Adipocyte (in vitro differentiated cells): Measurements from ENCODE around the gene SERHL2.
"Not testable (repeated sequence)": the region's sequence is repeated elsewhere in the genome, so short reads cannot be mapped to it uniquely, and the experiment has no call there.

Experiments used
- DNase-seq: peaks from one replicate; pipeline ENCODE4 v3.0.0-alpha.2; 2015; ENCODE audit warnings: low read depth
- H3K27me3 ChIP-seq: replicated peaks from 2 replicates; pipeline ENCODE4 v1.7.0; 2013; ENCODE audit warnings: mild to moderate bottlenecking, low read length, moderate library complexity; ENCODE audit not compliant: control insufficient read depth, insufficient read depth
- H3K36me3 ChIP-seq: 2 replicates; pipeline ENCODE4 v1.7.0; 2013; ENCODE audit warnings: low read length, mild to moderate bottlenecking, moderate library complexity; ENCODE audit not compliant: control insufficient read depth, insufficient read depth, severe bottlenecking
- H3K4me1 ChIP-seq: 2 replicates; pipeline ENCODE4 v1.7.0; 2013; ENCODE audit warnings: mild to moderate bottlenecking, low read length, moderate library complexity; ENCODE audit not compliant: control insufficient read depth, insufficient read depth
- H3K4me3 ChIP-seq: 2 replicates; pipeline ENCODE4 v1.7.0; 2013; ENCODE audit warnings: mild to moderate bottlenecking, low read length, moderate library complexity
- H3K9ac ChIP-seq: 2 replicates; pipeline ENCODE4 v1.7.0; 2013; ENCODE audit warnings: mild to moderate bottlenecking, low read length, moderate library complexity
- H3K9me3 ChIP-seq: 2 replicates; pipeline ENCODE4 v1.7.0; 2013; ENCODE audit warnings: mild to moderate bottlenecking, low read length, moderate library complexity; ENCODE audit not compliant: control insufficient read depth

SERHL2 gene

GRCh38 chr22:42518638-42519524 is 34.9 kb upstream of the SERHL2 start:
- peak overlapping the region; percentile 88 for H3K4me3 ChIP-seq
- H3K4me1 ChIP-seq, DNase-seq, H3K9me3 ChIP-seq, H3K27me3 ChIP-seq: not testable (repeated sequence)
- peak overlapping the region; percentile 91 for H3K9ac ChIP-seq
- peaks cover 11% of the 10 kb centered on the region for H3K36me3 ChIP-seq

DNA sequence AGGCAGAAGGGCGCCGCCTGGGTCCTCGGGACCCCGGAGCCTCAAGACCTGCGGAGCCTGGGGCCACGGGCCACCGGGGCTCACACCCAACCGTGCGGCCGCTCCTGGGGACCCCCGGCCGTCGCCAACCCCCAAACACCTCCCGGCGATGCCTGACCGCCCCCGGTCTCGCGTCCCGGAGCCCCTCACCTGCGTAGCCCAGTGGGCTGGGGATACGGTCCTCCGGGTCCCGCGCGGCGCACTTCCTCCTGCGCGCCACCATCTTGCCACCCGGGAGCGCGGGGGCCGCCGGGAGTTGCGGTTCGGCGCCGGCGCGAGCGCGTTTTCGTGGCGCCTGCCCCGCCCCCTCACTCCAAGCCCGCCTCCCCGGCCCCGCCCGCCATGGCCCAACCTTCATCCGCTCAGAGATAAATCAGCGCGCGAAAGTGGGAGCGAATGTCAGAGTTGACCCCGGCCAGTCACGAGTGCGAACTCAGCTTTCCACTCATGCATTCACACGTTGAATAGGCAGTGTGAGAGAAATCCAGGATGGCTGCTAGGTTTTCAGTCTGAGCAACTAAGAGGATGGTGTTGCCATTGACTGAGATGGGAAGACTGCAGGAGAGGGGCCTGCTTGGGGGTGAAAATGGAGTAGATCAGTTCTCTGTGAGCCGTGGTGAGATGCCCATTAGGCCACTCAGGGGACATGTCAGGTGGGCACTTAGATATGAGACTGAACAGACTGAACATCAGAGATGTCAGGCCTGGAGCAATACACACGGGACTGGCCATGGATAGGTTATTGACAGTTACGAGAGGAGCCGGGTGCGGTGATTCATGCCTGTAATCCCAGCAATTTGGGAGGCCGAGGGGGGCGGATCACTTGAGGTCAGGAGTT is 34.0 kb upstream of the SERHL2 start, which contains the start of gene RRP7A:
TSS of gene RRP7A (minus strand) at position 272 of the 877 bp plus-strand sequence. CDS start at position 262, 10 bp downstream.
- DNase-seq: peak; percentile 90
- H3K4me3 ChIP-seq: peak within 1 kb of the TSS; percentile 88
- peaks cover 11% of the 10 kb centered on the region for H3K36me3 ChIP-seq
- H3K4me1 ChIP-seq: peaks cover 3% of the 10 kb centered on the region
- H3K9me3 ChIP-seq: no peaks in the 10 kb centered on the region
- no peaks in the 10 kb centered on the region for H3K27me3 ChIP-seq
- H3K9ac ChIP-seq: peak within 1 kb of the TSS; percentile 91

- no peaks in the 10 kb centered on the region for H3K27me3 ChIP-seq
- peaks cover 3% of the 10 kb centered on the region for H3K4me1 ChIP-seq
- no peak for DNase-seq
These were observed 32.6 kb upstream of the SERHL2 start for GRCh38 chr22:42521228-42521546.

GRCh38 chr22:42522546-42522945 is 31.2 kb upstream of the SERHL2 start:
- H3K9ac ChIP-seq: no peak overlapping the region
- no peaks in the 10 kb centered on the region for H3K9me3 ChIP-seq
- H3K36me3 ChIP-seq: no peaks in the 10 kb centered on the region
- H3K27me3 ChIP-seq: no peaks in the 10 kb centered on the region
- H3K4me3 ChIP-seq: no peak overlapping the region
- no peak for DNase-seq
- peaks cover 3% of the 10 kb centered on the region for H3K4me1 ChIP-seq

More at GRCh38 chr22:42521228-42521546, 32.6 kb upstream of the SERHL2 start:
- Histone ChIP-seq H3K4me3 (no peak overlapping the region), H3K36me3 (peaks cover 4% of the 10 kb centered on the region), H3K9ac (no peak overlapping the region), H3K9me3 (no peaks in the 10 kb centered on the region)

DNA sequence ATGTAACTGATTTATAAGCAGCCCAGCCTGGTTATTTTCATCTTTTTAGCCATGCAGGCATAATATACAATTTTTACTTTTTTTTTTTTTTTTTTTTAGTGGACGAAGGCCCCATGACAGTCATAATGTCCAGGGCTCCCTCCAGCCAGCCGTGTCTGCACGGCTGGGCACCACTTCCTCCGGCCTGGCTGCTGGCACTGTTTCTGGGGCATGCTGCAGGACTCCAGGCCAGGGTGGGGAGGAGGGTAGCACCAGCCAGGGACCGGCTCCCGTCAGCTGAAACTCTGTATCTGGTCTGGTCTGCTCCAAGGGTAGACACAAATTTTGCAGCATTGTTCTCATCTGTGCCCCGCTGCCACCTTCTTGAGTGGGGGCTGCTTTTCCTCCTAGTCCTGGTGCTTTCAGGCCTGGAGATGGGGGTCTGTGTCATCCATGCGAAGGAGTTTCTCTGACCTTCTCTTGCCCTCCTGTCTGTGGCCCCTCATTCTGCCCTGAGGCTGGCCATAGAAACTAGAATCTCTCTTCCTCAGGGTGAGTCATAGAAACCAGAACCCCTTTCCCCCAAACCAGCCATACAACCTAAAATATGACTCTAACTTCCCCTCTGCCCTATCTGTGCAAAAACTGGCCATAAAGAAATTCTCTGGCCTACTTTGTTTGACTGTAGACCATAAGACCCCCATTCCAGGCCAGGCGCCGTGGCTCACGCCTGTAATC is 25.0 kb upstream of the SERHL2 start:
- Histone ChIP-seq H3K27me3 (peaks cover 13% of the 10 kb centered on the region), H3K4me1 (no peaks in the 10 kb centered on the region), H3K9me3 (no peaks in the 10 kb centered on the region), H3K36me3 (no peaks in the 10 kb centered on the region), H3K9ac (no peak overlapping the region), H3K4me3 (no peak overlapping the region)
- DNase-seq: no peak

DNA sequence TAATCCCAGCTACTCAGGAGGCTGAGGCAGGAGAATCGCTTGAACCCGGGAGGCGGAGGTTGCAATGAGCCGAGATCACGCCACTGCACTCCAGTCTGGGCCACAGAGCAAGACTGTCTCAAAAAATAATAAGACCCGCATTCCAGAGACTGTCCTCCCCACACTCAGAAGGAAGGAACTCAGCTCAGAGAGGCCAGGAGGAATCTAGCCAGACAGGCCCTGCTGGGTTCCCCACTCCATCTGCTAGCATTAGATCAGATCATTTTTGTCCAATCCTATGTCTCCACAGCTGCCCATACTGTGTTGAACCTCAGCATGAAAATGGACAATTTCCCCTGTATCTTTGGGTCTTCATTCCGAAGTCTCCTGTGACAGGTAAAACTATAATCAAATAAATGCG is 24.3 kb upstream of the SERHL2 start:
- H3K9me3 ChIP-seq, DNase-seq, H3K4me1 ChIP-seq, H3K4me3 ChIP-seq, H3K36me3 ChIP-seq, H3K9ac ChIP-seq: not testable (repeated sequence)
- peaks cover 13% of the 10 kb centered on the region for H3K27me3 ChIP-seq

DNA sequence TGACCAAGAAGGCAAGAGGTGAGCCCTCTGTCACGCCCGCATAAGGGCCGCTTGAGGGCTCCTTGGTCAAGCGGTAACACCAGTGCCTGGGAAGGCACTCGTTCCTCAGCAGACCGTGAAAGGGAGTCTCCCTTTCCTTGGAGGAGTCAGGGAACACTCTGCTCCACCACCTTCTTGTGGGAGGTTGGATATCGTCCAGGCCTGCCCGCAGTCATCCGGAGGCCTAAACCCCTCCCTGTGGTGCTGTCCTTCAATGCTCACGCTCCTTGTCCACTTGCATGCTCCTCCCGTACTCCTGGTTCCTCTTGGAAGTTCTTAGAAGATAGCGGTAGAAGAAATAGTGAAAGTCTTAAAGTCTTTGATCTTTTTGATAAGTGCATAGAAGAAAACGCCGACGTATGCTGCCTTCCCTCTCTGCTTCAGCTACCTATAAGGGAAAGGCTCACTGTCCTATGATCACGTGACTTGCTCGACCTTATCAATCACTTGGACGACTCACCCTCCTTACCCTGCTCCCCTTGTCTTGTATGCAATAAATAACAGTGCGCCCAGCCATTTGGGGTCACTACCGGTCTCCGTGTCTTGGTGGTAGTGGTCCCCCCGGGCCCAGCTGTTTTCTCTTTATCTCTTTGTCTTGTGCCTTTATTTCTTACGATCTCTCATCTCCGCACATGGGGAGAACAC is 22.2 kb upstream of the SERHL2 start:
- not testable (repeated sequence) for H3K9me3 ChIP-seq, DNase-seq, H3K4me3 ChIP-seq

GRCh38 chr22:42533638-42533977 is 20.1 kb upstream of the SERHL2 start:
- H3K4me1 ChIP-seq: no peaks in the 10 kb centered on the region
- H3K36me3 ChIP-seq: no peaks in the 10 kb centered on the region
- no peaks in the 10 kb centered on the region for H3K9me3 ChIP-seq
- no peak overlapping the region for H3K4me3 ChIP-seq
- peaks cover 13% of the 10 kb centered on the region for H3K27me3 ChIP-seq
- no peak overlapping the region for H3K9ac ChIP-seq
- DNase-seq: no peak

More for the DNA sequence above, 22.2 kb upstream of the SERHL2 start:
- H3K4me1 ChIP-seq, H3K9ac ChIP-seq, H3K36me3 ChIP-seq: not testable (repeated sequence)
- H3K27me3 ChIP-seq: peaks cover 13% of the 10 kb centered on the region

DNA sequence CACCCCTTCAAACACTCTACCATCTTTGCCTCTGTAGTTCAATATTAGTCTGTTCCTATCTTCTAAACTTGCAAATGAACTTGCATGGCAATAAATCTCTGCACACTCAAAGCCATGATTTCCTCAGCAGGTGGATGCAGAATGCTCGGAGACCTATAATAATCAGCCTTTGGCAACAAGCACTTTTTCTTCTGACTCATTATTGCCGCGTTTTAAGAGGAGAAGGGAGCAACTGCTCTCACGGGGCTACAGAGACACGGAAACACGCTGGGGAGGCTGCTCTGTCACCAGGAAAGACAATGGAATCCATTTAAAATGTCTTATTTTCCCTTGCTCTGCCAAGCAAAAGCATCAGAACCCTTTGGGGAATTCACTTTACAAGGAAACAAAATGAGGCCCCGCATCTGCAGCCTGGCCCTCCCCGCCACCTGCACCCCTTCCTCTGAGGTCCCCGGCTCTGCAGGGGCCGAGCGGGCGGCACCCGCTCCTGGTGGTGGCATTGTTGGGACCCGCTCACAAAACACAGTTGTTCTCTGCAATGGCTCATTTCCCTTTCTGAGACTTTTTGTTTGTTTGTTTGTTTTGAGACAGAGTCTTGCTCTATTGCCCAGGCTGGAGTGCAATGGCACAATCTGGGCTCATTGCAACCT is 18.5 kb upstream of the SERHL2 start:
- not testable (repeated sequence) for H3K4me3 ChIP-seq, H3K4me1 ChIP-seq, H3K9me3 ChIP-seq, DNase-seq, H3K9ac ChIP-seq, H3K36me3 ChIP-seq
- peaks cover 13% of the 10 kb centered on the region for H3K27me3 ChIP-seq

DNA sequence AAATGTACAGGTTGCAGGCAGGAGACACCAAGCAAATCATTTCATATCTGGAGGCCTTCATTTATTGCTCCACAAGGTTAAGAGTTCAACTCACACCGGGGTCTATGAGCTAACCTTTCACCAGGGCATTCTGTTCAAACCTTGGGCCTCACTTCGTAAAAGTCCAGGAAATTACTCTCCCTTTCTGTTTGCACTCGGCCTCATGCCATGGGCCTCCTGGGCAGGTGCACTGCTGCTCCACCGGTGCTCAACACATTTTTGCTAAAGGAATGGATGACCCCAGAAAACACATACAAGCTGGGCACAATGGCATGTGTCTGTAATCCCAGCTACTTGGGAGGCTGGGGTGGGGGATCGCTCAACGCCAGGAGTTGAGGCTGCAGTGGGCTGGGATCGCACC is 17.6 kb upstream of the SERHL2 start:
- no peaks in the 10 kb centered on the region for H3K36me3 ChIP-seq
- H3K27me3 ChIP-seq: peaks cover 7% of the 10 kb centered on the region
- no peak overlapping the region for H3K4me3 ChIP-seq
- no peaks in the 10 kb centered on the region for H3K9me3 ChIP-seq
- DNase-seq: no peak
- no peak overlapping the region for H3K9ac ChIP-seq
- H3K4me1 ChIP-seq: no peaks in the 10 kb centered on the region
